ENCODE data around the gene DPYSL5. TPM values are rescaled to one million over a fixed set of nuclear protein-coding genes. Genes with fewer than 3 reads are reported as not detected.

The DPYSL5 gene
- total RNA-seq, 1 donor from 2014 or later = not detected

- DNase-seq = no peak
- no peak for ATAC-seq
- intact Hi-C loops (cut with DNase I) = no loop called here
- Histone ChIP-seq H3K27ac (no peak overlapping the region), H3K4me3 (no peak overlapping the region), H3K4me1 (no peaks in the 10 kb centered on the region), H3K27me3 (ENCODE audit: low read depth) (peaks cover 4% of the 10 kb centered on the region), H3K9me3 (no peaks in the 10 kb centered on the region), H3K36me3 (no peaks in the 10 kb centered on the region)
- TF ChIP-seq CTCF (IDR thresholded peaks at IDR 0.05) = no peak
Measured at GRCh38 chr2:26905341-26906198, 57.6 kb downstream of the DPYSL5 start.

GRCh38 chr2:26907416-26907815 is 59.5 kb downstream of the DPYSL5 start:
- H3K4me1 ChIP-seq = no peaks in the 10 kb centered on the region
- H3K9me3 ChIP-seq = no peaks in the 10 kb centered on the region
- H3K4me3 ChIP-seq = no peak overlapping the region
- no peak for TF ChIP-seq CTCF (IDR thresholded peaks at IDR 0.05)
- no peaks in the 10 kb centered on the region for H3K36me3 ChIP-seq
- H3K27ac ChIP-seq = no peak overlapping the region
- intact Hi-C loops (cut with DNase I) = no loop called here
- ATAC-seq (no peak), DNase-seq (no peak)
- H3K27me3 ChIP-seq (ENCODE audit: low read depth) = peaks cover 16% of the 10 kb centered on the region

- H3K9me3 ChIP-seq = no peaks in the 10 kb centered on the region
- no peaks in the 10 kb centered on the region for H3K36me3 ChIP-seq
- no peaks in the 10 kb centered on the region for H3K4me1 ChIP-seq
- peaks cover 29% of the 10 kb centered on the region for H3K27me3 ChIP-seq (ENCODE audit: low read depth)
- TF ChIP-seq CTCF (IDR thresholded peaks at IDR 0.05) = no peak
- intact Hi-C loops (cut with DNase I) = no loop called here
- H3K4me3 ChIP-seq = no peak overlapping the region
- no peak for DNase-seq
- no peak for ATAC-seq
- H3K27ac ChIP-seq = no peak overlapping the region
Measured at GRCh38 chr2:26910176-26910575, 62.2 kb downstream of the DPYSL5 start.

GRCh38 chr2:26911911-26912861 is 64.3 kb downstream of the DPYSL5 start:
- Histone ChIP-seq H3K27ac (no peak overlapping the region), H3K36me3 (no peaks in the 10 kb centered on the region), H3K9me3 (no peaks in the 10 kb centered on the region), H3K27me3 (ENCODE audit: low read depth) (peaks cover 33% of the 10 kb centered on the region), H3K4me3 (no peak overlapping the region), H3K4me1 (no peaks in the 10 kb centered on the region)
- no peak for TF ChIP-seq CTCF (IDR thresholded peaks at IDR 0.05)
- intact Hi-C loops (cut with DNase I) = no loop called here
- DNase-seq (no peak), ATAC-seq (no peak)

- no peaks in the 10 kb centered on the region for H3K9me3 ChIP-seq
- TF ChIP-seq CTCF (IDR thresholded peaks at IDR 0.05) = no peak
- no peaks in the 10 kb centered on the region for H3K36me3 ChIP-seq
- intact Hi-C loops (cut with DNase I) = no loop called here
- no peak overlapping the region for H3K4me3 ChIP-seq
- ATAC-seq (no peak), DNase-seq (no peak)
- peaks cover 33% of the 10 kb centered on the region for H3K27me3 ChIP-seq (ENCODE audit: low read depth)
- H3K27ac ChIP-seq = no peak overlapping the region
- no peaks in the 10 kb centered on the region for H3K4me1 ChIP-seq
Measured at GRCh38 chr2:26913606-26913998, 65.7 kb downstream of the DPYSL5 start.
